NCI-H1930 (cell line): Measurements from ENCODE around the gene CDH15.
A peak's percentile ranks its signal among the peaks of the same experiment; 100 is the strongest.
"Not testable (repeated sequence)": the region's sequence is repeated elsewhere in the genome, so short reads cannot be mapped to it uniquely, and the experiment has no call there.

ENCODE experiments used
- DNase-seq, 2 experiments: peaks; one replicate each; lab custom pipeline; 2025; lab: John Stamatoyannopoulos, UW

Gene CDH15

GRCh38 chr16:89233678-89234490 is 62.3 kb downstream of the CDH15 start:
- no peak for DNase-seq

DNA sequence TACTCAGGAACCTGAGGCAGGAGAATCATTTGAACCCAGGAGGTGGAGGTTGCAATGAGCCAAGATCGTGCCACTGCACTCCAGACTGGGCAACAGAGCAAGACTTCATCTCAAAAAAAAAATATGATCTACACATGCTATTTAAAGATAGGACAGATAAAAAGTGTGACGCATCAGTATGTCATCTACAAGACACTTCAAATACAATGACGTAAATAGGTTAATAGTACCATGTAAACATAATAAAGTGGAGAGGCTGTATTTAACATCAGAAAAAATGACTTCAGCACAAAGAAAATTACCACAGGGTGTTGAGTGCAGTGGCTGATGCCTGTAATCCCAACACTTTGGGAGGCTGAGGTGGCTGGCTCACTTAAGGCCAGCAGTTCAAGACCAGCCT is 66.2 kb downstream of the CDH15 start:
- DNase-seq = no peak

DNA sequence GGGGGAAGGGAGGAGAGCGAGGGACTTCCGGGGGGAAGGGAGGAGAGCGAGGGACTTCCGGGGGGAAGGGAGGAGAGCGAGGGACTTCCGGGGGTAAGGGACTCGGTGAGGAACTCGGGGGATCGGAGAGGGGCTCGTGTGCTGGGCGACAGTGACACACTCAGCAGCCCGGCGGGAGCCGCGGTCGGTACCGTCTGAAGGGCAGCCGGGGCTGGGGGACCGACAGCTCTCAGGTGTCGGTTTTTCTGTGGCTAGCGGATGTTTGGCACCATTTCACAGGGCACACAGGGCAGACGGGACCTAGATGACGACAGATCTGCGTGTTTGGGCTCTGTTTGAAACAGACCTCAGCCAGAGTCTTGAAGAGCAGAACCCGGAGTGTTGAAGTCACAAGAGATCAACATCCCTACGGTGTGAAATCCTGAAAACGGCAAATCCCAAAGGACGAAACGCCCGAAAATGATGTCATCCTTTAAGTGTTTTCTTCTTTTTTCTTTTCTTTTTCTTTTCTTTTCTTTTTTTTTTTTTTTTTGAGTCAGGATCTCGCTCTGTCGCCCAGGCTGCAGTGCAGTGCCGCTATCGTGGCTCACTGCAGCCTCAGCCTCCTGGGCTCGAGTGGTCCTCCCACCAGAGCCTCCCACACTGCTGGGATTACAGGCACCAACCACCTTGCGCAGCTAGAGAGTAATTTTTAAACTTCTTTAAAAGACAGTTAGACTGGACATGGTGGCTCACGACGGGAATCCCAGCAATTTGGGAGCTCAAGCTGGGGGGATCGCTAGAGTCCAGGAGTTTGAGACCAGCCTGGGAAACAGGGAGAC is 69.8 kb downstream of the CDH15 start:
- DNase-seq = peak; percentile 27 to 31

- DNase-seq = no peak
Observed at GRCh38 chr16:89242795-89243200, 71.2 kb downstream of the CDH15 start.

- DNase-seq = no peak
Observed at GRCh38 chr16:89243664-89244063, 72.1 kb downstream of the CDH15 start.

DNA sequence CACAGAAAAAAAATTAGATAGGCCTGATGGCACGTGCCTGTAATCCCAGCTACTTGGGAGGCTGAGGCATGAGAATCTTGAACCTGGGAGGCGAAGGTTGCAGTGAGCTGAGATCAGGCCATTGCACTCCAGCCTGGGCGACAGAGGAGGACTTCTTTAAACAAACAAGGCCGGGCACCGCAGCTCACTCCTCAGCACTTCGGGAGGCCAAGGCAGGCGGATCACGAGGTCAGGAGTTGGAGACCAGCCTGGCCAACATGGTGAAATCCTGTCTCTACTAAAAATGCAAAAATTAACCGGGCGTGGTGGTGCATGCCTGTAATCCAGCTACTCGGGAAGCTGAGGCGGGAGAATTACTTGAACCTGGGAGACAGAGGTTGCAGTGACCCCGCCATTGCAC is 72.7 kb downstream of the CDH15 start:
- not testable (repeated sequence) for DNase-seq

GRCh38 chr16:89244754-89245153 is 73.2 kb downstream of the CDH15 start:
- DNase-seq = no peak
